HEK293 (cell line): ENCODE results near the gene LPP.

Experiments
- CTCF ChIA-PET: fragments of 350-600 bp; formaldehyde crosslinking; extraction: SDS; loops from one replicate; lab custom pipeline; 2021; ENCODE audit warnings: antibody characterized with exemption; lab: Yijun Ruan, JAX
- POLR2A ChIA-PET: fragments of 300-600 bp; formaldehyde crosslinking; extraction: SDS; loops from one replicate; lab custom pipeline; 2020; ENCODE audit warnings: antibody characterized with exemption, inconsistent platforms; lab: Yijun Ruan, JAX
- H3K27ac ChIP-seq: fragments of 200-500 bp; sonication (Bioruptor generic); 2 replicates; pipeline ENCODE4 v1.5.1; 2014; ENCODE audit warnings: low read depth, low read length, control low read depth, inconsistent platforms; ENCODE audit errors: extremely low read depth
- H3K36me3 ChIP-seq, 2 experiments: fragments of 200-500 bp in 1 of 2; sonication (Bioruptor generic) in 1 of 2; 1 replicate in 1 of 2; 2 replicates in 1 of 2; pipeline ENCODE4 v1.5.1; 2014 to 2017; ENCODE audit warnings: inconsistent platforms in 2 of 2, low read length in 2 of 2; ENCODE audit not compliant: control insufficient read depth in 2 of 2, insufficient read depth in 1 of 2
- H3K4me1 ChIP-seq: fragments of 200-500 bp; sonication (Bioruptor generic); 2 replicates; pipeline ENCODE4 v1.5.1; 2014; ENCODE audit warnings: mild to moderate bottlenecking, low read length, inconsistent platforms; ENCODE audit not compliant: control insufficient read depth, insufficient read depth
- H3K4me3 ChIP-seq: 2 replicates; pipeline ENCODE4 v1.5.1; 2011; ENCODE audit warnings: low read depth, mild to moderate bottlenecking, control low read depth, low read length, moderate library complexity
- H3K9me3 ChIP-seq: fragments of 200-500 bp; sonication (Bioruptor generic); 2 replicates; pipeline ENCODE4 v1.5.1; 2014; ENCODE audit warnings: low read depth, low read length, inconsistent platforms; ENCODE audit not compliant: control insufficient read depth, insufficient read depth
- CTCF ChIP-seq: fragments of 450-650 bp; formaldehyde crosslinking; IDR thresholded peaks from 2 replicates; pipeline ENCODE4 v1.5.1; 2016; ENCODE audit warnings: missing biosample characterization, missing genetic modification characterization
- FEZF1 ChIP-seq: fragments of 450-650 bp; formaldehyde crosslinking; IDR thresholded peaks from 2 replicates; pipeline ENCODE4 v1.5.1; 2016; ENCODE audit warnings: missing biosample characterization, missing genetic modification characterization
- SCRT2 ChIP-seq: fragments of 450-650 bp; formaldehyde crosslinking; IDR thresholded peaks from 2 replicates; pipeline ENCODE4 v1.5.1; 2016; ENCODE audit warnings: missing biosample characterization, missing genetic modification characterization
- ZBTB20 ChIP-seq: fragments of 450-650 bp; formaldehyde crosslinking; IDR thresholded peaks from 2 replicates; pipeline ENCODE4 v1.5.1; 2016; ENCODE audit warnings: missing biosample characterization, missing genetic modification characterization
- ZNF132 ChIP-seq: fragments of 450-650 bp; formaldehyde crosslinking; IDR thresholded peaks from 2 replicates; pipeline ENCODE4 v1.5.1; 2017; ENCODE audit warnings: missing biosample characterization, missing genetic modification characterization, borderline replicate concordance
- ZNF157 ChIP-seq: fragments of 450-650 bp; formaldehyde crosslinking; IDR thresholded peaks from 2 replicates; pipeline ENCODE4 v1.5.1; 2016; ENCODE audit warnings: missing biosample characterization, missing genetic modification characterization
- ZNF169 ChIP-seq: fragments of 450-650 bp; formaldehyde crosslinking; IDR thresholded peaks from 2 replicates; pipeline ENCODE4 v1.5.1; 2016; ENCODE audit warnings: missing biosample characterization, missing genetic modification characterization
- ZNF184 ChIP-seq: fragments of 450-650 bp; IDR thresholded peaks from 2 replicates; pipeline ENCODE4 v1.5.1; 2018; ENCODE audit warnings: missing biosample characterization, mild to moderate bottlenecking, missing genetic modification characterization
- ZNF2 ChIP-seq: fragments of 450-650 bp; formaldehyde crosslinking; IDR thresholded peaks from 2 replicates; pipeline ENCODE4 v1.5.1; 2016; ENCODE audit warnings: missing biosample characterization, missing genetic modification characterization
- ZNF292 ChIP-seq: fragments of 450-650 bp; formaldehyde crosslinking; IDR thresholded peaks from 2 replicates; pipeline ENCODE4 v1.5.1; 2016; ENCODE audit warnings: low read depth, missing biosample characterization, missing genetic modification characterization, borderline replicate concordance
- ZNF398 ChIP-seq: fragments of 450-650 bp; formaldehyde crosslinking; IDR thresholded peaks from 2 replicates; pipeline ENCODE4 v1.5.1; 2017; ENCODE audit warnings: missing biosample characterization, missing genetic modification characterization
- ZNF416 ChIP-seq: fragments of 450-650 bp; formaldehyde crosslinking; IDR thresholded peaks from 2 replicates; pipeline ENCODE4 v1.5.1; 2016; ENCODE audit warnings: missing biosample characterization, missing genetic modification characterization
- ZNF48 ChIP-seq: fragments of 450-650 bp; formaldehyde crosslinking; IDR thresholded peaks from 2 replicates; pipeline ENCODE4 v1.5.1; 2016; ENCODE audit warnings: missing biosample characterization, missing genetic modification characterization
- ZNF549 ChIP-seq: fragments of 450-650 bp; IDR thresholded peaks from 2 replicates; pipeline ENCODE4 v1.5.1; 2018; ENCODE audit warnings: missing biosample characterization, missing genetic modification characterization, mild to moderate bottlenecking, inconsistent platforms, moderate library complexity
- ZNF623 ChIP-seq: fragments of 450-650 bp; formaldehyde crosslinking; IDR thresholded peaks from 2 replicates; pipeline ENCODE4 v1.5.1; 2016; ENCODE audit warnings: missing biosample characterization, missing genetic modification characterization
- ZNF843 ChIP-seq: fragments of 450-650 bp; formaldehyde crosslinking; IDR thresholded peaks from 2 replicates; pipeline ENCODE4 v1.5.1; 2016; ENCODE audit warnings: missing biosample characterization, missing genetic modification characterization
- ZXDB ChIP-seq: fragments of 450-650 bp; formaldehyde crosslinking; IDR thresholded peaks from 2 replicates; pipeline ENCODE4 v1.5.1; 2016; ENCODE audit warnings: missing biosample characterization, missing genetic modification characterization
- TF ChIP-seq, protein P1 (sequence below): fragments of 450-650 bp; formaldehyde crosslinking; optimal IDR thresholded peaks from 2 replicates; pipeline ENCODE3; 2016; ENCODE audit warnings: missing biosample characterization, mild to moderate bottlenecking, missing genetic modification characterization
- TF ChIP-seq, protein P2 (sequence below): fragments of 450-650 bp; formaldehyde crosslinking; conservative IDR thresholded peaks from 2 replicates; pipeline ENCODE4 v1.5.1; 2016; ENCODE audit warnings: low read depth, missing biosample characterization, missing genetic modification characterization

Gene LPP

DNA sequence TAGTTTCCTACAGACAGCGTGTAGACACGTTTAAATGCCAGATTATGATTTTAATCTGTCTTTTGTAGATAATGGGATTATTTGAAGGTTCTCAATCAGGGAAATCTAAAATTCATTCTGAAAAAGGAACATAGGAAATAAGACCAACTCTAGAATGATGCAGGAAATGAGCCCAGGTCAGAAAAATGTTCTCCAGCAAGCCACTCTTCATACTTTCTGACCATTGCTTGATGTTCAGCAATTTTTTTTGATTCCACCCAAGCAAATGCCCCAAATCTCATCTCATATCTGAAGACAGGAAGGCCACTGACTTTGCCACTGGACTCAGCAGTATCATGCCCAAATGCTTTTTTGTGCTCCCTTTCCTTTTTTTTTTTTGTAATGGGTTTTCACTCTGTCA, 373.4 kb downstream of the LPP start:
- ChIA-PET CTCF (no interaction called here), POLR2A (no interaction called here)
- TF ChIP-seq SCRT2, result no peak
- no peak for TF ChIP-seq ZNF292
- no peak for TF ChIP-seq ZBTB20 (tag by site-specific recombination)
- no peak for TF ChIP-seq ZNF623 (tag by site-specific recombination)
- TF ChIP-seq ZNF2 (tag by site-specific recombination), result no peak
- no peak for TF ChIP-seq ZXDB
- TF ChIP-seq ZNF169, result no peak
- TF ChIP-seq FEZF1 (tag by site-specific recombination), result no peak
- no peak for TF ChIP-seq ZNF132
- TF ChIP-seq, protein P1, sequence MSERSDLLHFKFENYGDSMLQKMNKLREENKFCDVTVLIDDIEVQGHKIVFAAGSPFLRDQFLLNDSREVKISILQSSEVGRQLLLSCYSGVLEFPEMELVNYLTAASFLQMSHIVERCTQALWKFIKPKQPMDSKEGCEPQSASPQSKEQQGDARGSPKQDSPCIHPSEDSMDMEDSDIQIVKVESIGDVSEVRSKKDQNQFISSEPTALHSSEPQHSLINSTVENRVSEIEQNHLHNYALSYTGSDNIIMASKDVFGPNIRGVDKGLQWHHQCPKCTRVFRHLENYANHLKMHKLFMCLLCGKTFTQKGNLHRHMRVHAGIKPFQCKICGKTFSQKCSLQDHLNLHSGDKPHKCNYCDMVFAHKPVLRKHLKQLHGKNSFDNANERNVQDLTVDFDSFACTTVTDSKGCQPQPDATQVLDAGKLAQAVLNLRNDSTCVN (tag by site-specific recombination), result no peak
- no peak for TF ChIP-seq ZNF184
- no peak for TF ChIP-seq ZNF549
- TF ChIP-seq ZNF398 (tag by site-specific recombination), result no peak
- no peak for TF ChIP-seq ZNF416
- TF ChIP-seq ZNF843 (tag by site-specific recombination), result no peak
- no peak for TF ChIP-seq ZNF157 (tag by site-specific recombination)
- TF ChIP-seq CTCF (tag by site-specific recombination), result no peak
- TF ChIP-seq, protein P2, sequence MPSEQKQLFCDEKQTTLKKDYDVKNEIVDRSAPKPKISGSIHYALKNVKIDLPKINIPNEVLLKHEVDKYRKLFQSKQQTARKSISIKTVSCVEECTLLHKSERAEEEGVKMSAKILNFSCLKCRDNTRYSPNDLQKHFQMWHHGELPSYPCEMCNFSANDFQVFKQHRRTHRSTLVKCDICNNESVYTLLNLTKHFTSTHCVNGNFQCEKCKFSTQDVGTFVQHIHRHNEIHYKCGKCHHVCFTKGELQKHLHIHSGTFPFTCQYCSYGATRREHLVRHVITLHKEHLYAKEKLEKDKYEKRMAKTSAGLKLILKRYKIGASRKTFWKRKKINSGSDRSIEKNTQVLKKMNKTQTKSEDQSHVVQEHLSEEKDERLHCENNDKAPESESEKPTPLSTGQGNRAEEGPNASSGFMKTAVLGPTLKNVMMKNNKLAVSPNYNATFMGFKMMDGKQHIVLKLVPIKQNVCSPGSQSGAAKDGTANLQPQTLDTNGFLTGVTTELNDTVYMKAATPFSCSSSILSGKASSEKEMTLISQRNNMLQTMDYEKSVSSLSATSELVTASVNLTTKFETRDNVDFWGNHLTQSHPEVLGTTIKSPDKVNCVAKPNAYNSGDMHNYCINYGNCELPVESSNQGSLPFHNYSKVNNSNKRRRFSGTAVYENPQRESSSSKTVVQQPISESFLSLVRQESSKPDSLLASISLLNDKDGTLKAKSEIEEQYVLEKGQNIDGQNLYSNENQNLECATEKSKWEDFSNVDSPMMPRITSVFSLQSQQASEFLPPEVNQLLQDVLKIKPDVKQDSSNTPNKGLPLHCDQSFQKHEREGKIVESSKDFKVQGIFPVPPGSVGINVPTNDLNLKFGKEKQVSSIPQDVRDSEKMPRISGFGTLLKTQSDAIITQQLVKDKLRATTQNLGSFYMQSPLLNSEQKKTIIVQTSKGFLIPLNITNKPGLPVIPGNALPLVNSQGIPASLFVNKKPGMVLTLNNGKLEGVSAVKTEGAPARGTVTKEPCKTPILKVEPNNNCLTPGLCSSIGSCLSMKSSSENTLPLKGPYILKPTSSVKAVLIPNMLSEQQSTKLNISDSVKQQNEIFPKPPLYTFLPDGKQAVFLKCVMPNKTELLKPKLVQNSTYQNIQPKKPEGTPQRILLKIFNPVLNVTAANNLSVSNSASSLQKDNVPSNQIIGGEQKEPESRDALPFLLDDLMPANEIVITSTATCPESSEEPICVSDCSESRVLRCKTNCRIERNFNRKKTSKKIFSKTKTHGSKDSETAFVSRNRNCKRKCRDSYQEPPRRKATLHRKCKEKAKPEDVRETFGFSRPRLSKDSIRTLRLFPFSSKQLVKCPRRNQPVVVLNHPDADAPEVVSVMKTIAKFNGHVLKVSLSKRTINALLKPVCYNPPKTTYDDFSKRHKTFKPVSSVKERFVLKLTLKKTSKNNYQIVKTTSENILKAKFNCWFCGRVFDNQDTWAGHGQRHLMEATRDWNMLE (tag by site-specific recombination), result no peak
- TF ChIP-seq ZNF48 (tag by site-specific recombination), result no peak
- Histone ChIP-seq H3K4me1 (no peaks in the 10 kb centered on the region), H3K36me3 (no peaks in the 10 kb centered on the region; a peak in 1 of 3 replicates), H3K9me3 (no peaks in the 10 kb centered on the region), H3K27ac (no peak overlapping the region), H3K4me3 (no peak overlapping the region)
